NT2/D1 (cell line): ENCODE data around the gene HRH4.

Experiments used
- SUZ12 ChIP-seq: IDR thresholded peaks from 2 replicates; pipeline ENCODE4 v1.6.1; 2011; ENCODE audit not compliant: insufficient read length, insufficient read depth; ENCODE audit errors: extremely low read depth
- YY1 ChIP-seq: IDR thresholded peaks from 2 replicates; pipeline ENCODE4 v1.6.1; 2011; ENCODE audit not compliant: insufficient read length, insufficient read depth
- ZNF274 ChIP-seq: IDR thresholded peaks from 2 replicates; pipeline ENCODE4 v1.6.1; 2011; ENCODE audit warnings: mild to moderate bottlenecking, low read depth, low read length

- TF ChIP-seq ZNF274 = no peak
- TF ChIP-seq SUZ12 = no peak
- no peak for TF ChIP-seq YY1
Measured at GRCh38 chr18:24460388-24460787, at the start of gene HRH4.
